ENCODE measurements around the gene GATD1.
A peak's percentile ranks its signal among the peaks of the same experiment; 100 is the strongest.

The GATD1 gene

DNA sequence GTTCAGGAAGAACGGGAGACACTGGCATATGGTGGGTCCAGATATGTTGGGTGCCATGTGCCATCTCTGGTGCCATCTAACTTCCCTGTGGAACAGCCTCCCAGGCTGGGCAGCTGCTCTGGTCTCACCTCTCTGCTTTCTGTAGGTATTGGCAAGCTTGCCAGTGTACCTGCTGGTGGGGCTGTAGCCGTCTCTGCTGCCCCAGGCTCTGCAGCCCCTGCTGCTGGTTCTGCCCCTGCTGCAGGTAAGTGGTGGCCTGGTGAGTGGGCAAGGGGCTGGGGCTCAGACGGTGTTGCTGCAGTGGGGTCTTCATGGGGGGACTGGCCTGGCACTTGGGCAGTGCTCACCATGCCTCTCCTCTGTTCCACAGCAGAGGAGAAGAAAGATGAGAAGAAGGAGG lies 35.1 kb upstream of the GATD1 start:
- no peak for DNase-seq (ENCODE audit: low spot score)

DNA sequence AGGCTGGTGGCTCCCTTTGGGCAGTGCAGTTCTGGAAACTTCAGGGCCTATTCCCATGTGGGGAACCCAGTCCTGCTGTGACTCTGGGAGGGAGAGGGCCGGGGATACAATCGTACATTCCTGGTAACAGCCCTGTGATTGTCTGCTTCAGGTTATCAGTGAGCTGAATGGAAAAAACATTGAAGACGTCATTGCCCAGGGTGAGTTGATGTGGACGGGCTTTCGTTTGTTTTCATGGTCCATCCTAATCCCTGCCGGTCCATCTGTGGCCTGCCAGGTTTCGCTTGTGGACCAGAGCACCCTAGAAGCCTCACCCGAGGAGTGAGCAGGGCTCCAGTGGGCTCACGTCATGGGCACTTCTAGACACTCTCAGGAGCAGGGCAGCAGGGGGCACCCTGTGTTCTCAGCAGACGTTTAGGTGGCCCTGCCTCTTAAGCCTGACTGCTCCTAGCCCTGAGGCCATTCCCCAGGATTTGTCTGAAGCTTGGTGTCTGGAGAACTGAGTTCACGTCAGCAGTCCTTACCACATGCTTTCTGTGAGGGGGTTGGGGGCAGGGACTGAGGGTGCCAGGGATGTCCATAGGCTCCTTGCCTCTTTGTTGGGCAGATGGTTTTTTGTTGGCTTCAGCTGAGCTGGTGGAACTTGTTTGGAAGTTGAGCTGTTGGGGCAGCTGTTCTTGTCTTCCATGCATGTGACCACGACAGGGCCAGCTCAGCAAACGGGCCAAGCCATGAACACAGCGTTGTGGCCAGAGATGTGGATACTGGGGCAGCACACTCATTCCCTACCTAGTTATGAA lies 34.4 kb upstream of the GATD1 start:
- DNase-seq (ENCODE audit: low spot score) = no peak

GRCh38 chr11:810040-810567 lies 32.8 kb upstream of the GATD1 start:
- DNase-seq (ENCODE audit: low spot score) = no peak

- DNase-seq (ENCODE audit: low spot score) = peak; percentile 99
Observed at GRCh38 chr11:809287-810039, 32.2 kb upstream of the GATD1 start, which contains the start of gene RPLP2. RPLP2 (plus strand) TSS chr11:809967; CDS start chr11:810235, 268 bp downstream.

DNA sequence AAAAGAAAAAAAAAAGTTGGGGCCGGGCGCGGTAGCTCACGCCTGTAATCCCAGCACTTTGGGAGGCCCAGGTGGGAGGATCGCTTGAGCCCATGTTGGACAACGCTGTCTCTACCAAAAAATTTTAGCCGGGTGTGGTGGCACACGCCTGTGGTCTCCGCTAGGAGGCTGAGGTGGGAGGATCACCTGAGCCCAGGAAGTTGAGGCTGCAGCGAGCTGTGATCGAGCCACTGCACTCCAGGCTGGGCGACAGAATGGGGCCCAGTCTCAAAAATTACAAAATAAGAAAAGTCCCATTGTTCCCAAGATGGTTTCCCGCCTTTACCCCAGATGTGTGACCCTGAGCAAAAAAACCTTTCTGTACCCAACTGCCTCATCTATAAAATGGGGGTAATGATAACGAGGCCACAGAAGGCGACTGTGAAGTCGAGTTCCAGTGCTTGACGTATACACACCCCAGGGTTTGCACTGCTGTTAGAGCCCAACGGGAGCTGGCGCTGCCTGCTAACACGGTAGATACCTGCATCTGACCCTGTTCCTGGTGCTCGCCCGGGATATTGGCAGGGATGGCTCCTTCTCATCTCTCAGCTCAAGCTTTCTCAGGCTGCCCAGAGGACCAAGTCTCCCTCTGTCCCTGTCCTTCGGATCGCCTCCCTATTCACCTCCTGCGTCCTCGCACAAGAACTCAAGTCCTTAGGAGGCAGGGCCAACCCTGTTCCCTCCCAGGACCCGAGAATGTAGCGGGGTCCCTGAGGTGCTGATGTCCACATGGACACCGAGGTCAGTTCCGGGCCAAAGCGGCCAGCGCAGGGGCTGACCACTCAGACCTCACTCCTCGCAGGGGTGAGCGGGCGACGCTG lies 31.4 kb upstream of the GATD1 start:
- DNase-seq (ENCODE audit: low spot score) = no peak

DNA sequence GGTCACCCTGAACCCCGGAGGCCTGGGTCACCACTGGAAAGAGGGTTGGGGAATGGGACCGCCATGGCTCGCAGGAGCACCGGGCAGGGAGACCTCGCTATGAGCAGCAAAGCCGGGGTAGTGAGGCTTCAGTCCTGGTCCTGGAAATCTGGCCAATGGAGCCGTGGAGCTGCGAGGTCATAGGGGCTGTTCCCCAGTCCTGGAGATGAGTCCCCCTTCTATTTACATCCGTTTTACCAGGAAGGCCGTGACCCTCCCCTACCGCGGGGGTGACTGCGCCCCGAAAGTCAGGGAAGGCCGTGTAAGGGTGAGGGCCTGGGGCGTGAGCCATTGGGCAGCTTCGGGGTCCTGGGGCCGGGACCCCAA lies 27.3 kb upstream of the GATD1 start:
- DNase-seq (ENCODE audit: low spot score) = no peak

DNA sequence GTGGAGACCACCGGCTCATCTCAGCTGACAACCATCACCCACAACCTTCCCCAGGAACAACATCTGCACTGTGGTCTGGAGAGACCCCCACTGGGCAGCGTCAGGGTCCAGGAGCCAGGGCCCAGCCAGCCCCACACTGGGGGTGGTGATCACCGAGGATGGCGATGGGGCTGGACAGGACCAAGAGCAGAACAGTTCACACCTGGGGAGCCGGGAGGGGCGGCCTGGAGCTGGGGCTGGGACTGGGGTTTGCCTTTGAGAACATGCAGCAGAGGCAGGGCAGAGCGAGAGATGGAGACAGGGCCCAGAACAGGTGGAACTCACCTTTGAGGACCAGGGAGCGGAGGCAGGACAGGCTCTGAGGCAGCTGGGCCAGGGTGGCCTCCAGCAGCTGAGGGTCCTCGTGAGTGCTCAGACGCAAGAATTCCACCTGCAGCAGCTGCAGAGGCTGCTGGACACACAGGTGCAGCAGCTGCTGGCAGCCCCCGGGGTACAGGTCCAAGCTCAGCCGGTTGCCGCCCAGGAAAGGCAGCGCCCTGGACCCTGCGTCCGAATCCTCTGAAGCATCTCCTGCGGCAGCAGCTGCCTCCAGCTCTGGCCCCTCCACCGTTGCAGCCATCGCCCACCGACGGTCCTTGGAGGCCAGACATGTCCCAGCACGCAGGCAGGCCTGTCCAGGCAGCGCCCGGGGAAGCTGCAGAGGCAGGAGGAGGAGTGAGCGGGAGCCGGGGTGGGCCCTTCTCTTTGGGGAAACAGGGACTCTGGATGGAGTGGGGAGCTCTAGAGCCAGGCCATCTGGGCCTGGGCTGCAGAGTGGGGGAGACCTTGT lies 26.7 kb upstream of the GATD1 start:
- no peak for DNase-seq (ENCODE audit: low spot score)

- no peak for DNase-seq (ENCODE audit: low spot score)
Observed at GRCh38 chr11:803467-803742, 26.1 kb upstream of the GATD1 start.

DNA sequence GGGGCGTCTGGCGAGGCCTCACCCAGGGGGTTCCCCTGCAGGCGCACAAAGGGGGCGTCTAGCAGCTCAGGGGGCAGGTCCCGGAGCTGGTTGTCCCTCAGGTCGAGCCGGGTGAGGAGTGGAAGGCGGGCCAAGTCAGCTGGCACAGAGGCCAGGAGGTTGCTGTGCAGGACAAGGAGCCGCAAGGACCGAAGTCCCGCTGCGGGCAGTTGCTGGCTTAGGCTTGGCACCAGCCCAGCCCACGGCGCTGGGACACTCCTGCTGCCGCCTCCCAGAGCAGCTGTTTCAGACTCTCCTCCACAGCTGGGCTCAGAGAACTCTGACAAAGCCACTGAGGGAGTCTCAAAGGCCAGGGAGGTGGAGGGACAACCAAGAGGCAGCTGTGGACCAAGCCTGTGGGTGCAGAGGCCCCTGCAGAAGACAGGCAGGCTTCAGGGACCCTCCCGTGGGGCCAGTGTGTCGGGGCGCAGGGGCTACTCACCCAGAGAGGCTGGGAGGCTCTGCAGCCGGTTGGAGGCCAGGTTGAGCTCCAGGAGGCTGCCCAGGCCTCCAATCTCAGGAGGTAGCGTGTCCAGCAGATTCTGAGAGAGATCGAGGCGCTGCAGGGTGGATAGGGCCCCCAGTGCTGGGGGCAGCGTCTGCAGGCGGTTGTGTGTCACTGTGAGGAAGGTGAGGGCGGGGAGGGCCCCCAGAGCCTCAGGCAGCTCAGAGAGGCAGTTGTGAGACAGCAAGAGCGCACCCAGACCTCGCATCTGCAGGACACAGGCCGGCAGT lies 25.6 kb upstream of the GATD1 start:
- DNase-seq (ENCODE audit: low spot score) = no peak

DNA sequence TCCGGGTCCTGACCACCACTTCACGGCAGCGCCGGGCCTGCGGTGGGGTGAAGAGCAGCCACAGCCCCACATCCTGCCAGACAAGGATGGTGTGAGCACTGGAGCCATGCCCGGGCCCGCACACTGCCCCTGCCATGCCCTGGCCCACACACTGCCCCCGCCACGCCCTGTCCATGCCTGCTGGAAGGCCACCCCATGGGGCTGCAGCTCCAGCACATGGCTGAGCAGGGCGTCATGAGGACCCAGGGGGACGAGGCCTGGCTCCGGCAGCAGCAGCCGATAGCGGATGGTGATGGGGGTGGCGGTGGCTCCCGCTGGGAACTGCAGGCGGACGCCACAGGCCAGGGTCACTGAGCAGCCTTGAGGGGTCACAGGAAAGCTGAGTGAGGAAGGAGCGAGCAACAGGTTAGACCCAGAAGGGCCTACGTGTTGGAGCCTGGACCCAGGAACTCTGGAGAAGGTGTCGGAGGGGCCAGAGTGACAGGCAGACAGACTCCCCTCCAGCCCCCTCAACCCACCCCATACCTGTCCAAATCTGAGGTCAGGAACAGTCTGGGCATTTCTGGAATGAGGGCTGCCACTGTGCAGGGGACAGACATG lies 24.8 kb upstream of the GATD1 start:
- no peak for DNase-seq (ENCODE audit: low spot score)

DNA sequence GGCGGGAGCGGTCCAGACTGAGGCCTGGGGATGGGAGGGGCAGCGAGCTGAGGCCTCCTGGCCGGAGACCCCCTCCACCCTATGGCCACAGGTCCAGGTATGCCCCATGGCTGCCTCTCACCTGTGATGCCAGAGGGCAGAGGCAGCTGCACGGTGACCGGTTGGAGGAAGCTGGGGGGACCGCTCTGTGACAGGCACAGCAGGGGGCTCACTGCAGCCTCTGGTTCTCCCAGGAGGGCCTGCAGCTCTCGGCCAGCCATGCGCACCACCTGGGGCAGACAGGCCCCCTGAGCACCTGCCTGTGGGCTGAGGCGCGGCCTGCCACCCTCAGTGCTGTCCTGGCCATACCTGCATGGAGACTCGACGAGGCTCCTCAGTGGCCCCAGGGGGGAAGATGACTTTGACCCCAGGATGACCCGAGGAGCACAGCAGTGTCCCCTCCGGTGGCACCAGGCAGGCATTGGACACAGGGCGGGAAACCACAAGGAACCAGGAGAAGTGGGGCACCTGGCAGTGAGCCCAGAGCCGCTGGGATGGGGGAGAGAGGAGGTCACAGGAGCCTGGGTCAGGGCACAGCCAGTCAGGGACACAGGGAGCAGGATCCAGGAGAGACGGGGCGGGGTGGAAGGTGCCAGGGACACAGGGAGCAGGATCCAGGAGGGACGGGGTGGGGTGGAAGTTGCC lies 24.0 kb upstream of the GATD1 start:
- DNase-seq (ENCODE audit: low spot score) = no peak

DNA sequence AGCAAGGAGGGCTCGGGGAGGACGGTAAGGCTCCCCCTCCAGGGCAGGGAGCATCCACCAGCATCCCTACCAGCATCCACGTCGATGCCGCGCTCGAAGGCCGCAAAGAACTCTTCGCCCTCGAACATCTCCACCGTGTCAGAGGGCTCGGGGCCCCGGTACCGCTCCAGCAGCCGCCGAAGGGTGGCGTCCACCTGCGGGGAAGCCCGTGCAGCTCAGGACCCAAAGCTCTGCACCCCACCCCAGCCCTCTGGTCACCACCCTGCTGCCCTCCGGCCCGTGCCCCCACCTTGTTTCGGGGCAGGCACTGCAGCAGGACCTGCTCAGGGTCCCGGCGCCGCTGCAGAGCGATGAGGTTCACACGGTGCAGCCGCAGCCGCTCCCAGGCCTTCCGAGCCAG lies 23.2 kb upstream of the GATD1 start:
- DNase-seq (ENCODE audit: low spot score) = no peak

- DNase-seq (ENCODE audit: low spot score) = no peak
Observed at GRCh38 chr11:799641-800316, 22.5 kb upstream of the GATD1 start.

DNA sequence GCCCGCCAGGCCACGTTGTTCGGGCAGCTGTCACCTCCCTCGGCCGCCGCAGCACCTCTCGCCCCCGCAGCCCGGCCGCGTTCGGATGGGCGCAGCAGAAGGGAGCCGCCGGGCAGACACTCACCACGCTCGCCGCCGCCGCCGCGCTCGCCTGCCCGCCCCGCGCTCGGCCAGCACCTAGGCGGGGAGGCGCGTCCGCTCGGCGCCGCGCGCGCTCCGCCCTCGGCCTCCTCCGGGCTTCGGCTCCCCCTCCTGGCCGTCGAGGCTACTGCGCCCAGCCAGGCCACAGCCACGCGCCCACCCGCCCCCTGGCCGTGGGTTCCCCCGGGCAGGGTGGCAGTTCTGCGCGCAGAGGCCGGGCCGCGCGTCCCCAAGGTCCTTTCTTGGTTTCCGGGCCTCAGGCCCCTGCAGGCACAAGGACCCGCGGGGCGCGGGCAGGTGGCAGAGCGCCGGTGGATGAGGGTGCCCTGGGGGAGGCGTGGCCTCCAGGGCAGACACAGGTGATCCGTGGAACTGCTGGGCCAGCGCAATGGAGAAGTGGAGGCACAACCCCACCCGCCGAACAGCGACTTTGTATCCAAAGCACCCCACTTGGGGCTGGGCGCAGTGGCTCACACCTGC lies 20.9 kb upstream of the GATD1 start, which contains the start of gene SLC25A22:
Gene SLC25A22, minus strand, starts transcription at position 189 of the 621 bp plus-strand sequence. CDS start 3,275 bp downstream, outside the sequence.
- peak; percentile 85 for DNase-seq (ENCODE audit: low spot score)

DNA sequence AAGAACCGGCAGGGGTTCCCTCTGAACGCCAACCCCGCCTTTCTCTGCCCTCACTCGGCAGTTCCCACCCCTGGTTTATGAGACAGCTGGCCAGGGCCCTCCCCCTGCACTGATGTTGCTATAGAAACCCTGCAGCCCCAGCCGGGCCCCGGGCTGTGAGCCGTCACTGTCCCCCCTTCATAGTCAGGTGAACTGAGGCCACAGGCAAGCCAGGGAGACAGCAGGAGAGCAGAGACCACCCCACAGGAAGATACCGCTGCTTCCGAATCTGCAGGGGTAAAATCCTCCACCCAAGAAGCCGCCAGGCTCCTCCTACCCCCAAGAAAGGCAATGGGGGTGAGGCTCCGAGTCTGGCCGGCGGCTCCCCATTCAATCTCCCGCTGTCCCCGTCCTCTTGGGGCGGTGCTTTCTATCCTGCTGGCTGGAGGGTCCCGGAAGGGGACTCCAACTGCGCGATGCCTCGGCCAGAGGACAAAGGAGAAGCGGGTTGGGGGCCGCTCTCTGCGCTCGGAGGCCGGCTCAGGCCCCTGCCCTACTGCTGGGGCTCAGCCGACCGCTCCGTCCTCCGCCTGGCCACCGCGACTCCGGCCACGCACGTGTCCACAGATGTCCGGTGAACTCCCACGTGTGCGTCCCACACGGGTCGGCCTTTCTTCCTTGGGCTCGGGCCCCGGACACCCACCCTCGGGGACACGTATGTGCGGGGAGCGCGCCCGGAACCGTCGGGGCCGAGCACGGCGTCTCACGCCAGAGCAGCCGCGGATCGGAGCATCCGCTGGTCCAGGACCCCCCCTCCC lies 20.2 kb upstream of the GATD1 start:
- peak; percentile 41 for DNase-seq (ENCODE audit: low spot score)

DNA sequence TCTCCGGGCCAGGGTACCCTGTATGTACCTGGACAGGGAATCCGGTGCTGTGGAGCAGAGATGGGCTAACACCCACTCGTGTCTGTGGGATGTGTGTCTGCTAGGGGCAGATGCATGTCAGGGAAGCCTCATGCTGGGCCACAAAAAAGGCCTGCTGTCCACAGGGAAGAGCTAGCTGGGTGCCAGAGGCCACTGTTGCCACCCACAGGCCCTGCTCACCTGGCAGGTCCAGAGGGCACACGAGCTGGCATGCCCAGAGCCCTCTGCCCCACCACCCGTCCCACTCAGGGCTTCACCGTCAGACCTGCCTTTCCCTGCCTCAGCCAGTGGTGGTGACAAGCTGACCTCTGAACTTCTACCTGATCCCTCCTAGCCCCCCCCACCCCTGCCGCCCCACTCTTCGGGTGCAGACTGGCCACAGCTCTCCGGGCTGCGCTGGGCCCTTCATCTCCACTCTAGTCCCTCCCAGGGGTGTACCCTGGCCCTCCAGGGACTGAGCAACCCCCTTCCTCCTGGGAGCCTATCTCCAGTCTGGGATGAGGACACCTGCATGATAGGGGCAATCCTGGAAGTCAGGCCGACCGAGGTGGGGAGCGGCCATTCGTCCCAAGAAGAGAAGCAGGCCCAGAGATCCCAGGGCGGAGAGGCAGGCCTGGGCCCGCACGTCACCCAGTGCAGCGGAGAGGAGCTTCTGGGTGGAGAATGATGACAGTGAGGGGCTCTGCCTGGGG lies 19.4 kb upstream of the GATD1 start:
- no peak for DNase-seq (ENCODE audit: low spot score)

All from hematopoietic multipotent progenitor cell treated with erythropoietin and hydrocortisone succinate and interleukin-3 and kit ligand, for 15 days (in vitro differentiated cells).